NOMO-1 (cell line): ENCODE data around the gene CELSR1.
"Not testable (repeated sequence)": the region's sequence is repeated elsewhere in the genome, so short reads cannot be mapped to it uniquely, and the experiment has no call there.

ENCODE experiments used
- DNase-seq, 2 experiments: peaks; one replicate each; lab custom pipeline; 2025; ENCODE audit not compliant: unreplicated experiment in 2 of 2; lab: John Stamatoyannopoulos, UW

Gene CELSR1

GRCh38 chr22:46514592-46515207, 22.7 kb downstream of the CELSR1 start:
- no peak for DNase-seq

- no peak for DNase-seq
These were observed 23.4 kb downstream of the CELSR1 start for GRCh38 chr22:46513908-46514550.

- DNase-seq, result no peak
These were observed 24.7 kb downstream of the CELSR1 start for GRCh38 chr22:46512683-46513082.

- no peak for DNase-seq
These were observed 25.4 kb downstream of the CELSR1 start for GRCh38 chr22:46512039-46512370.

GRCh38 chr22:46511151-46512038, 26.0 kb downstream of the CELSR1 start:
- no peak for DNase-seq

GRCh38 chr22:46509416-46510089, 27.9 kb downstream of the CELSR1 start:
- no peak for DNase-seq

GRCh38 chr22:46508491-46508999, 28.9 kb downstream of the CELSR1 start:
- no peak for DNase-seq

- DNase-seq, result no peak
These were observed 29.7 kb downstream of the CELSR1 start for GRCh38 chr22:46507451-46508425.

GRCh38 chr22:46504584-46504983, 32.8 kb downstream of the CELSR1 start:
- no peak for DNase-seq

- no peak for DNase-seq
These were observed 34.8 kb downstream of the CELSR1 start for GRCh38 chr22:46502440-46503175.

- DNase-seq, result no peak
These were observed 35.7 kb downstream of the CELSR1 start for GRCh38 chr22:46501701-46502100.

- not testable (repeated sequence) for DNase-seq
These were observed 36.2 kb downstream of the CELSR1 start for GRCh38 chr22:46501265-46501664.

GRCh38 chr22:46500201-46500600, 37.2 kb downstream of the CELSR1 start:
- DNase-seq, result no peak

GRCh38 chr22:46499805-46500189, 37.6 kb downstream of the CELSR1 start:
- no peak for DNase-seq

- DNase-seq, result no peak
These were observed 45.5 kb downstream of the CELSR1 start for GRCh38 chr22:46491946-46492345.

- no peak for DNase-seq
These were observed 46.9 kb downstream of the CELSR1 start for GRCh38 chr22:46490538-46490937.

- DNase-seq, result no peak
These were observed 50.3 kb downstream of the CELSR1 start for GRCh38 chr22:46486996-46487717.

- DNase-seq, result no peak
These were observed 52.4 kb downstream of the CELSR1 start for GRCh38 chr22:46484861-46485595.
